A673 (cell line): ENCODE measurements around the gene ATRIP. TPM values are rescaled to one million over a fixed set of nuclear protein-coding genes. Genes with fewer than 3 reads are reported as not detected.

Source experiments
- BruUV-seq: library from RNA; stranded (reverse); fragments of 400-500 nt; replicated peaks from 2 replicates; lab custom pipeline; 2021; lab: Mats Ljungman, UMichigan
- CTCF ChIA-PET: fragments of 300-600 bp; sonication (Branson Sonifier 250); formaldehyde crosslinking; loops from one replicate; lab custom pipeline; 2022; ENCODE audit warnings: antibody characterized with exemption; lab: Charles Lee
- POLR2A ChIA-PET: fragments of 300-600 bp; sonication (Branson Sonifier 250); formaldehyde crosslinking; loops from one replicate; lab custom pipeline; 2022; ENCODE audit warnings: antibody characterized with exemption; ENCODE audit not compliant: low non-redundant PET; lab: Charles Lee
- DNase-seq: peaks from one replicate; pipeline ENCODE4 v3.0.0-alpha.2; 2015; ENCODE audit warnings: low spot score
- H3K27ac ChIP-seq: fragments of 200-600 bp; sonication (generic); 2 replicates; pipeline ENCODE4 v1.5.1; 2016; ENCODE audit warnings: mixed run types, low read depth, mild to moderate bottlenecking, mixed read lengths, antibody characterized with exemption, low read length; ENCODE audit not compliant: poor library complexity, severe bottlenecking
- H3K27me3 ChIP-seq: fragments of 200-600 bp; sonication (generic); replicated peaks from 2 replicates; pipeline ENCODE4 v1.6.1; 2017; ENCODE audit warnings: mixed run types, low read depth, mild to moderate bottlenecking, mixed read lengths, antibody characterized with exemption, low read length; ENCODE audit not compliant: insufficient read depth, poor library complexity
- H3K36me3 ChIP-seq: fragments of 200-600 bp; sonication (generic); 2 replicates; pipeline ENCODE4 v1.6.1; 2016; ENCODE audit warnings: mixed run types, mild to moderate bottlenecking, mixed read lengths, antibody characterized with exemption, low read length; ENCODE audit not compliant: insufficient read depth, poor library complexity, severe bottlenecking
- H3K4me1 ChIP-seq: fragments of 200-600 bp; sonication (generic); 2 replicates; pipeline ENCODE4 v1.6.1; 2017; ENCODE audit warnings: mixed run types, mild to moderate bottlenecking, mixed read lengths, antibody characterized with exemption, low read length; ENCODE audit not compliant: insufficient read depth, poor library complexity, severe bottlenecking
- H3K4me3 ChIP-seq: fragments of 200-600 bp; sonication (generic); 2 replicates; pipeline ENCODE4 v1.5.1; 2016; ENCODE audit warnings: low read depth, mixed run types, mild to moderate bottlenecking, mixed read lengths, low read length; ENCODE audit not compliant: poor library complexity, severe bottlenecking
- H3K9me3 ChIP-seq: fragments of 200-600 bp; sonication (generic); 2 replicates; pipeline ENCODE4 v1.6.1; 2016; ENCODE audit warnings: mixed run types, low read depth, mild to moderate bottlenecking, mixed read lengths, antibody characterized with exemption, low read length; ENCODE audit not compliant: poor library complexity, severe bottlenecking
- CTCF ChIP-seq: fragments of 300-800, 200-600 bp; sonication (generic); conservative IDR thresholded peaks from 2 replicates; pipeline ENCODE4 v1.5.1; 2017; ENCODE audit warnings: low read depth, mild to moderate bottlenecking, antibody characterized with exemption, low read length, moderate library complexity, mixed read lengths
- EZH2 ChIP-seq: fragments of 200-600 bp; sonication (generic); IDR thresholded peaks from 2 replicates; pipeline ENCODE4 v1.6.1; 2017; ENCODE audit warnings: borderline replicate concordance, low read depth, mild to moderate bottlenecking, mixed read lengths, antibody characterized with exemption, low read length; ENCODE audit not compliant: poor library complexity, severe bottlenecking
- intact Hi-C: fragments of 100-400 bp; cut with micrococcal nuclease; formaldehyde crosslinking; loops from one replicate; pipeline ENCODE4 v1.10.0; 2022; ENCODE audit not compliant: unreplicated experiment
- total RNA-seq: library from RNA; stranded (reverse); gene quantifications from 2 replicates; pipeline ENCODE4 v1.2.3, GENCODE V29; 2021

ATRIP gene
- total RNA-seq, 1 experiment from 2014 or later = 9.7 TPM

DNA sequence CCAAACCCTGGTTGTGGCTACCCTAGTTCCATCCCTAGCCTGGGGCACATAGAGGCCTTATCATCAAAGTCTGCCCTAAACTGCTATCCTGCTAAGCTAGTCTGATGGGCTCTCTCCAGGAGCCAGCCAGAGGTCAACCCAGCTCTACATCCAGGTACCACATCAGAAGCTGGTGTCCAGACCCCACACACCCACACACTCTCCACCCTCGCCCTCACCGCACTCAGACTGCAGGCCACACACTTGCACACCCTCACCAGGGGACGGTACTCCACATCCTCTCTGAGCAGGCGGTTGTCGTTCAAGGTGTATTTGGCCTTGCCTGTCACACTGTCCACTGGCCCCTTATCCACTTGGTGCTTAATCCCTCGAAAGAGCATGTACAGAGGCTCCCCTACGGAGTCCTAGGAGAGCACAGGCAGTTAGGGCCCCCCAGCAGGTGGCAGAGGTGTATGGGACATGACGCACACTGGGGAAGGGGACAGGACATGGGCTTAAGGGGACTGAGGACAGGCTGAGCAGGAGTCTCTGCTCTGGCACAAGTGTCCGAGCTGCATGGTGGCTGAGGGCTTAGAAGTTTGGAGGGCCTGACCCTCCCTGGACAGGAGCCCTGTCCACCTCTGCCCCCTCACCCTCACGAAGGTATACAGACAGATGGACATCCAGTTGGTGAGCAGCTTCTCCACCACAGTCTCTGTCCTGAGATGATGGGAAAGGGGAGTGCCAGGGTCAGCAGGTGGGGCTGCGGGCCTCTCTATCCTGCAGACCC lies 34.7 kb upstream of the ATRIP start:
- no peak for DNase-seq
- H3K36me3 ChIP-seq = no peaks in the 10 kb centered on the region
- H3K9me3 ChIP-seq = no peaks in the 10 kb centered on the region
- no peak overlapping the region for H3K4me3 ChIP-seq
- H3K27me3 ChIP-seq = no peaks in the 10 kb centered on the region
- no TSS peak for BruUV-seq
- H3K4me1 ChIP-seq = no peaks in the 10 kb centered on the region
- CTCF ChIA-PET = no interaction called here
- POLR2A ChIA-PET = no interaction called here
- TF ChIP-seq CTCF (no peak), EZH2 (no peak)
- H3K27ac ChIP-seq = no peak overlapping the region
- intact Hi-C loops = no loop called here

- Histone ChIP-seq H3K27ac (no peak overlapping the region), H3K9me3 (no peaks in the 10 kb centered on the region), H3K4me1 (no peaks in the 10 kb centered on the region), H3K36me3 (no peaks in the 10 kb centered on the region), H3K4me3 (no peak overlapping the region), H3K27me3 (no peaks in the 10 kb centered on the region)
- CTCF ChIA-PET = no interaction called here
- intact Hi-C loops = no loop called here
- DNase-seq = no peak
- TF ChIP-seq CTCF (no peak), EZH2 (no peak)
- no TSS peak for BruUV-seq
- POLR2A ChIA-PET = no interaction called here
These were observed 34.0 kb upstream of the ATRIP start for GRCh38 chr3:48412375-48413001.

DNA sequence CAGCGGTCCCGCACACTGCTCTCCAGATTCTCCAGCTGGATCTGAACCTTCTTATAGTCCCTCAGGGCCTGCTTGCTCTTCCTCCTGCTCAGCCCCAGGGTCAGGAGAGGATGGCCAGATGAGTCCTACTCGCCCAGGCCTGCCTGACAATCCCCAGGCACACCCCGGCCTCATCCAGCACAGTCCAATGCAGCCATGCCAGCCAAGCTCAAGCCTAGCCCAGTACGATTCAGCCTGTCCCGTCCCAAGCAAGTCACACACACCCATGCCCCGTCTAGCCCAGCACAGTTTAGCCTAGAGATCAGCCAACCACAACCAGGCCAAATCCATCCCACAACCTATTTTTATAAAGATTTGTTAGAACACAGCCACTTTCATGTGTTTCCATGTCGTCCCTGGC lies 33.5 kb upstream of the ATRIP start:
- TF ChIP-seq EZH2 = no peak
- no peak for TF ChIP-seq CTCF
- Histone ChIP-seq H3K27ac (no peak overlapping the region), H3K4me1 (no peaks in the 10 kb centered on the region), H3K27me3 (no peaks in the 10 kb centered on the region), H3K9me3 (no peaks in the 10 kb centered on the region), H3K36me3 (no peaks in the 10 kb centered on the region), H3K4me3 (no peak overlapping the region)
- ChIA-PET POLR2A (no interaction called here), CTCF (no interaction called here)
- intact Hi-C loops = no loop called here
- BruUV-seq = no TSS peak
- no peak for DNase-seq
